ENCODE data around the gene AGR2.
"Not testable (repeated sequence)": the region's sequence is repeated elsewhere in the genome, so short reads cannot be mapped to it uniquely, and the experiment has no call there.

AGR2 gene

DNA sequence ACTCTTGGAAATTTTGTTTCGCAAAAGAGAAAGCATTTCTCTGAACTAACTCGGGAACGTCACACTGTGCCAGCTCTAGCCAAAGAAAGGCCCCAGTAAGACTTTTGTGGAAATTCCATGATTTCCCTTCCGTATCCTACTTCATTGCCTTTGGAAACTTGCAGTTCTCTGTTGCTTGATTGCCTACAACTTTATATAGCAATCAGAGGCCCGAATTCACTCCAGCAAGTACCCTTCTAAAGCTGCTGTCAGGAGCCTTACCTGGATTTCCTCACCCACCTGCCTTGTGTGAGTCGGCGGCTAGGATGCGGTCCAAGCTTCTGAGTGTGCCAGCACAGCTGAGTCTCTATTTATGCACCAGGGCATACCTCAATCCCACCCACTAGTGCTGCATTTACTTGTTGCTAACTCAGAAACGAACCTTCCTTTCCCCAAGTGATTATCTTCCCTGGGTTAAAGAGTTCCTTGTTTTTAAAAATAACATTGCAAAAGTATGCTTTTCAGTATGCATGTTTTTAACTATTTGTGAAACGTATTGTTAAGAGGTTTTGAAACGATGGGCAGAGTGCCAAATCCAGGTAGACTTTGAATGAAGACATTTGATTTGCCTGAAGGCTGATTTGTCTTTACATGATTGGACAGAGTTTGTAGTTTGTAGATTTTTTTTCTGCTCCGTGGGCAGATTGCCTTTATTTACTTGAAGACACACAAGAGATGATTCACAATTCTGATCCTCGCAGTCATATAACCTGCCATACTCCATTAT, at the start of gene AGR2:
AGR2 (minus strand) TSS at position 326 of the 766 bp plus-strand sequence. CDS start 3,203 bp downstream, outside the sequence.
- no peak for DNase-seq

DNA sequence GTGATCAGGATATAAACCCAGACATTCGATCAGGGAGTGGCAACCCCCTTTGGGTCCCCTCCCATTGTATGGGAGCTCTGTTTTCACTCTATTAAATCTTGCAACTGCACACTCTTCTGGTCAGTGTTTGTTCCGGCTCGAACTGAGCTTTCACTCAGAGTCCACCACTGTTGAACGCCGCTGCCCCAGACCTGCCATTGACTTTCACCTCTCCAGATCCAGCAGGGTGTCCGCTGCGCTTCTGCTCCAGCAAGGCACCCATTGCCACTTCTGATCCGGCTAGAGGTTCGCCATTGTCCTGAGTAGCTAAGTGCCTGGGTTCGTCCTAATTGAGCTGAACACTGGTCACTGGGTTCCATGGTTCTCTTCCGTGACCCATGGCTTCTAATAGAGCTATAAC, 48.4 kb upstream of the AGR2 start:
- not testable (repeated sequence) for DNase-seq

DNA sequence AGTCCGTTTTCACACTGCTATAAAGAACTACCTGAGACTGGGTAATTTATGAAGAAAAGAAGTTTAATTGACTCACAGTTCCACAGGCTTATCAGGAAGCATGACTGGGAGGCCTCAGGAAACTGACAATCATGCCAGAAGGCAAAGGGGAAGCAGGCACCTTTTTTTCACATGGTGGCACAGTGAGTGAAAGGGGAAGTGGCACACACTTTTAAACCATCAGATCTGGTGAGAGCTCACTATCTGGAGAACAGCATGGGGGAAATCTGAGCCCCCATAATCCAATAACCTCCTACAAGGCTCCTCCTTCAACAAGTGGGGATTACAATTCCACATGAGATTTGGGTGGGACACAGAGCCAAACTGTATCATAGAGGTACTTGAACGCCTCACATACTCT, 47.0 kb upstream of the AGR2 start:
- no peak for DNase-seq

DNA sequence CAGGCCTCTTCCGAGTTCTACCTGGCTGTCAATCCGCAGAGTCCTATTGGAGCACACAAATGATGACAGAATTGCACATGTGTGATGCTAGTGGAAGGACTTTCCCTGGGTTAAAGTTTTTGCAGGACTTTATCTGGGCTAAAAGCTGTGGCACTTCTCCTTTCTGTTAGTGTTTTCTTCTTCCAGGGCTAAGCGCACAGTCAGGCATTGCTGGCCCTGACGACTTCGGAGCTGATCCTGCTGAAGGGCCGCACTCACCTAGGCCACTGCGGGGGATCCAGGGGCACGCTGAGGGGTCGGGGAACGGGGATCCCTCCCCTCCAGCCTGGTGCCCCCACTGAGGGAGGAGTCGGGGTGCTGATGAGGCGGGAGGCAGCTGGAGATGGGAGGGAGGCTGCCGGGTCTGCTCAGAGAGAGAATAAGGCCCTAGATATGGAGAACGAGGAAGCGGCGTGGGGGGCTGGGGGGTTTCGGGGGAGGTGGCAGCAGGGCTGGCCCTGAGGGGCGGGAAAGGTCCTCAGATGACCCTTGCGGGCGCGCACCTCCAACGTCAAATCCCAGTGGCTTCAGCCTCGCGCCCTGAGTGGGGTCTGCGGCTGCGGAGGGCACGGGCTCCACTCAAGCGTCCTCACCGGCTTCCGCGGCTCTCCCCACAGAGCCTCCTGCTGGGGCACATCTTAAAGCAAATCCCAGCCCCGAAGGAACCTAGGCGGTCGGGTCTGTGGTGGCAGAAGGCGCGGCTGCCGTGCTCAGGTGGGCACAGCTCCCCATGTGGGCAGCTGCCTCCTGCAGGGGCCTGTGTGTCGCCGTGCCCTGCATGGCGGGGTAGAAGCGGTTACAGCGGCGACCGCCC, 46.0 kb upstream of the AGR2 start:
- no peak for DNase-seq

DNA sequence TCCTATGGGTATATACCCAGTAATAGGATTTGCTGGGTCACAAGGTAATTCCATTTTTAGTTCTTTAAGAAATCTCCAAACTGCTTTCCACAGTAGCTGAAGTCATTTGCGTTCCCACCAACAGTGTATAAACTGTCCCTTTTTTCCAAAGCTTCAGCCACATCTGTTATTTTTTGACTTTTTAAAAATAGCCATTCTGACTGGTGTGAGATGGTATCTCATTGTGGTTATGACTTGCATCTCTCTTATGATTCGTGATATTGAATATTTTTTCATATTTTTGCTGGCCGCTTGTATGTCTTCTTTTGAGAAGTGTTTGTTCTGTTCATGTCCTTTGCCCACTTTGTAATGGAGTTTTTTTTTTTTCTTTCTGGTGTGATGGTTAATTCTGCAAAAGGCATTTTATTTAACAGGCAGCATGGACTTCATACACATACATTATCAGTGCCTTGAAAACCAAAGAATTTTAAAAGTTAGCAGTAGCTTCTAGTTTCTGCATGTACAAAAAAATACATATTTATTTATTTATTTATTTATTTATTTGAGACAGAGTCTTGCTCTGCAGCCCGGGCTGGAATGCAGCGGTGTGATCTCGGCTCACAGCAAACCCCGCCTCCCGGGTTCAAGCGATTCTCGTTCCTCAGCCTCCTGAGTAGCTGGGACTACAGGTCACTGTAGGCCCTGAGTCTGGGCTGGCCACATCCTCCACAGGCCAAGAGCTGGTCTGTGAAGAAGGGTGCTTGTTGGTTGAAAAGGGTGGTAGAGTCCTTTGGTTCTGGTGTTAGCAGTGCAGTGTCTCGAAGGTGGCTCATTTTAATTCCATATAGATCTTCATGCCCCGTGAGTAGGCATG, 44.7 kb upstream of the AGR2 start:
- DNase-seq: no peak

DNA sequence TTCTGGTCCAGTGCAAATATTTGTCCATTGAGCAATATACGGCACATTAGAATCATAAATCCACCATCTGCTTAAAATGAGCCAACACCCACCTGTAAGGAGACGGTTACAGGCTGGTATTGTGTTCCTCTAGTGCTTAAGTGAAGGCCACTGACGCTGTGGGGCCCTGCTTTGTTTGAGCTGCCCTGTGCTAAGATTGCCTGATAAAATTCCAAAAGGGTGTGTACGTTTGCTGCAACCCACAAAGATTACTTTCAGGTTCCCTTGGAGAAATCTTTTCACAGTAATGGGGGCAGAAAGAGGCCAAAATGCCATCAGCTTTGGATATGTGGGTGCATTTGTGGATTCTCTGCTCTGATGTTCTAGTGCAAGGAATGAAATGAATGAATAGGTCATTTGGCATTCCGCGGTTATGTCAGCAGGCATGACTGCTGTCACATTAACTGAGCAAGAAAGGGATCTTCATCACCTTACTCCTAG, 42.6 kb upstream of the AGR2 start:
- no peak for DNase-seq

DNA sequence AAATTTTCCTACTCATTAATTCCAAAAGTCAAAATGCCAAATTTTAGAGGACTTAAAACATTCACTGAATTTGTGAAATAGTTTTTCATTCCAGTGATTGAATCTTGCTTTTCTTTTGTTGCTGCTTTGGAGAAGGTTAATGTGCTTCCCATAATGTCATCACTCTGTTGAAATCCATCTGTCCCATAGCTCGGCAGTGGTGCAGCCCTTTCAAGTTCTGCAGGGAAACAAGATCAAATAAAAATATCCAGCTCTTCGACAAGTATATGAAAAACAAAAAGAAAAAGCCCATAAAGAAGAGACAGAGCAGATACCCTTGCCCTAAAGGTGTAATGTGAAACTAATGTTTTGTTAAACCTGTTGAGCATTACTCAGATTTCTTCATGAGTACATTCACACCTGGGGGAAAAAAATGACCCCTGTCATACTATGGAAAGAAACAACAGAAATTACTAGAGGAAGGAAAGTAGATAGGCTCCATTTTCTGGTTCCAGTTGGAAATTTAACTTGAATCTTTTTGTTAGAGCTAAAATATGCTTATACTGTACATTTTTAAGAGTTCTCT, 41.9 kb upstream of the AGR2 start:
- DNase-seq: no peak

DNA sequence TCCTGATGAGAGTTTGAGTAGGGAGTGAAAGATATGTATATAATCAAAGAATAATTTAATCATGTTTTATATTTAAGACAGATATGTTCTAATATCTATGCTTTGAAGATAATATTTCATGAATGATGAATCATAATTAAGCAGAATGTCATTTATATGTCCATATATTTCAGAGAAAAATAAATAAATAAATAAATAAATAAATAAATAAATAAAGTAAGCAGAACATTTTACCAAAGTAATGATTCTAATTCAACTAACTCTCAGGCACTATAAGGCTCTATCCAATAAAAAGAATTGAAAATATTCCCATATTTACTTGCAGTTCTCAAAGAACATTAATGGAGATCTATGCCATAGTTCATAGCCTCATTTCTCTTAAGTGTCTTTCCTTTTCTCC, 40.9 kb upstream of the AGR2 start:
- no peak for DNase-seq

DNA sequence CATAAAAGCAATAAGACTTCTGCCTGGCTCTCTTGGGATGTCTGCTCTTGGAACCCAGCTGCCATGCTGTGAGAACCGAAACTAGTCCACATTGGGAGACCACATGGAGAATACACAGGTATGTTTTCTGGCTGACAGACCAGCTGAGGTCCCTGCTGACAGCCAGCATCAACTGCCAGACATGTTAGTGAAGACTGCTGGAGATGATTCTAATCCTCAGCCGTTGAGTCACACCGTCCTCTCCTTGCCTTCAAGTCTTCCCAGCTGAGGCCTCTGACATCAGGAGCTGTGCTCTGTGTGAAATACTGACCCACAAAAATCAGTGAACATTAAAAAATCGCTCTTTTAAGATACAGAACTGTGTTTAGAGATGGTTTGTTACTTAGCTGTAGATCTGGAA, 36.9 kb upstream of the AGR2 start:
- no peak for DNase-seq

DNA sequence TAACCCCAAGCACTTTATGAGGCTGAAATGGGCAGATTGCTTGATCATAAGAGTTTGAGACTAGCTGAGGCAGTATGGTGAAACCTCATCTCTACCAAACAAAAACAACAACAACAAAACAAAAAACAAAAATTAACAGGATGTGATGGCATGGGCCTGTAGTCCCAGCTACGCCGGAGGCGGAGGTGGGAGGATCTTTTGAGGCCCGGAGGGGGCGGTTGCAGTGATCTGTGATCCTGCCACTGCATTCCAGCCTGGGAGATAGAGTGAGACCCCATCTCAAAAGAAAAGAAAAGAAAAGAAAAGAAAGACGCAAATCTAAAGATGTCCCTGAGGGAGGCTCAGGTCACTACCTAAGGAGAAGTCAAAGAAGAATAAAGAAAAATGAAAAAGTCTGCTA, 35.3 kb upstream of the AGR2 start:
- DNase-seq: no peak

DNA sequence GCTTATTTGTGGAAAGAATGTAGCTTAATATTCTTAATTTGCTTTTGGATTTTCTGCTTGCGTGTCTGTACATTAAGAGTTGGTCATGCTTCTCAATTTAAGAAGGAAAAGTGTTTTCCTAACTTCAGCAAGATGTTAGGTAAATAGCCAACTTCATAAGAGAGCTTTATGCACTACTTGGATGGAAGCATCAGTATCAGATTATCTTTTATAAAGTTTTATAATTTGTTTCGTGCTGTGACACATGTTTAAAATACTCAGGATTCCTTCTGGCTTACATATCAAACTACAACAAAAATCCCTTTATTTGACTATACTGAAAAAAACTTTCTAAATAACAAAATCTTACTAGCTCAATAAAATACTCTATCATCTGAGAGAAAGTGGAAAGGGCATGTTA, 34.8 kb upstream of the AGR2 start:
- DNase-seq: no peak

DNA sequence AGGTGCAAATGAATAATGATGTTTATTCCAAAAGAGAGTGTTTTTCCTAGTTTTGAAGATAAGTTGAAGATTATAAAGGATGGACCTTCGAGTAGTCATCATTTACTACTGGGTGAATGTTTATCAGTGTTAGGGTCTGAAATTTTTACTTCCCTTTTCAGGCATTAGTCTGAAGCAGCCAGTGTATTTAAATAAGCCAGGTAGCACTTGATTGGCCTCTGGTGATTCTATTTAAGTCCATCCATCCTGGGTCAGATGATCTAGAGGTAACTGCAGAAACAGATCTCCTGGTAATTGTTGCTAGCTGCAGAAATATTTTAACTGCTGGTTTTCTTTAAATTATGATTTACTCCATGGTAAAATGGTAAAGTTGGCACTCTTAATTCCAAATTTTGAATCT, 34.1 kb upstream of the AGR2 start:
- no peak for DNase-seq

DNA sequence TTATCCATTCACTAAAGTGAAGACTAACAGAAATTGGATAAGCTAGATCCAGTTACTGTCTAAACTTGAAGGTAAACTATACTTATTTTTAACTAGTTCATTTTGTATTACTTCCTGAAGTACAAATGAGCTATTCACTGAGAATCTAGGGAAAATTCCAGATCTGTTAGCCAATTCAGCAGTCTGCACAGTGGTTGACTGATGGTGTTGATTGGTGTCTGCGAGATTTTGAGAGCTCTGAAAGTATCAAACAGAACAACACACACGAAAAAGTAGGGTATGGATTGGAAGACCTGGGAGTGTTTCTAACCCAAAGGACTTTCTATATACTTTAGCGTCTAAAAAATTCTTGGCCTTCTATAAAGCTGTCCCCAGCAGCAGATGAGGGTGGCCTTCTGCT, 33.6 kb upstream of the AGR2 start:
- DNase-seq: no peak

DNA sequence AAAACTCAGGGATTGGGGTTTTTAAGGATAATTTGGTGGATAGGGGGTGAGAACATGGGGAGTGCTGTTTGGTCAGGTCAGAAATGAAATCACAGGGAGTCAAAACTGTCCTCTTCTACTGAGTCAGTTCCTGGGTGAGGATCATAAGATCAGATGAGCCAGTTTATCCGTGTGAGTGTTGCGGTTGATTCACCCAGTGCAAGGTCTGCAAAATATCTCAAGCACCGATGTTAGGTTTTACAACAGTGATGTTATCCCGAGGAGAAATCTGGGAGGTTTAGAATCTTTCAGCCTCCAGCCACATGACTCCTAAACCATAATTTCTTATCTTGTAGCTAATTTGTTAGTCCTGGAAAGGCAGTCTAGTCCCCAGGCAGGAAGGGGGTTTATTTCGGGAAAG, 31.7 kb upstream of the AGR2 start:
- no peak for DNase-seq

DNA sequence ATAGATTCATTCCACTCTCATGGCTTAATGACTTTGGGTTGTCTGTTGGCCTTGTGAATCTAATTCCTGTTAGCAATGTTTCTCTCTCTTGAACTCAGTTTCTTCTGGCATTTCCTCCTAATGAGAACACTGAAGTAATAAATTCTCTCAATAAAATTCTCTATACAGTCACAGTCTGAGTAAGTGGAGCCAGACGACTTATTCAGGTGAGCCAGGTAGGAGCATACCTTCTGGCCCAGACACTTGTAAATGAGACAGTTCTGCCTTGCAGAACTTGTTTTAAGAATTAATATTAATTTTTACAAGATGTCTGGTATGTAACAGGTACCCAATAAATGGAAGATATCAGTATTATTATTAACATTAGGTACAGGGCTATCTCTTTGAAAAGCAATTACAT, 28.6 kb upstream of the AGR2 start:
- DNase-seq: no peak

DNA sequence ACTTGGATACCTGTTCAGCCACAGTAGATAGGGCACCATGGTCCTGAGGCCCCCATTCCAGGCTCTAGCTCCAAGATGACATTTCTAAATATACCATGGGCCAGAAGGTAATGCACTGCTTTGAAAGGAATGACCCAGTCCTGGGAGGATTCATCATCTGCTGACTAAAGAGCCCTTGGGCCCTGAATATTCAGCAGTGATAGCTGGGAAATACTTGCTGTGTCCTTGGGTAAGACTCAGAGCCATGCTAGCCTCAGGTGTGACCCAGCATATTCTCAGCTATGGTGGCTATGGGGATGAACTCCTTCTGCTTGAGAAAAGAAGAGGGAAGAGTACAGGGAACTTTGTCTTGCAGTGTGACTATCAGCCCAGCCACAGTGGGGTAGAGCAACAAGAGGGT, 21.3 kb upstream of the AGR2 start:
- DNase-seq: no peak

DNA sequence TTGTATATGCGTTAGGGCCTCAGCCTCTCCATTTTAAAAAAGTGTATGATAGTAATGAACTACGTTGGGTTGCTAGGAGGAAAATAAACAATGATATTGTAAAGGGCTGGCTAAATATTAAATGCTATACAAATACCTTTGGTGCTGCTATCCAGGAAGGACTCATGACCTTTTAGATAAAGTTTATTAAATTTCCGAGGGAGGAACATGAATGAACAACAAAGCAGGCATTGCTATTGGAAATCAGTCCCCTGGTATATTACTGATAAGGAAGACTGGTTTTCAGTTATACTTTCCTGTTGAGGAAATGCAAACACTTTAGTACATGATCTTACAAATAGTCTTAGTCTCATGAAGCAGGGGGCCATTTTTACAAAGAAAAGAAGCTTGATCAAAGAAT, 17.2 kb upstream of the AGR2 start:
- DNase-seq: no peak

DNA sequence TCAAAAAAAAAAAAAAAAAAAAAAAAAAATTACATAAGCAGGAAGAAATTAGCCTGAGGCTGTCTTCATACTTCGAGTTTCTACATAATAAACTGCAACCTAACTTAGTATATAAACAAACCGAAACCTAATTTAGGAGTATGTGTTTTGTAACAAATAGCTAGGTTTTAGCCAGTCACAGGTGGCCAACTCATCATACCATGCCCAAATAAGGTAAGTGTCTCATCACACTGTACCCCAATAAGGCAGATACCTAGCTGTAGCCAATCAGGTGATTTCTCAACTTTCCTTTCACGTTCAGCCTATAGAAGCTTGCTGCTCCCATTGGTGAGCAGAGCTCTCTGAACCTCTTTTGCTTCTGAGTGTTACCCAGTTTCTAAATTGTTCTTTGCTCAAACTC, 13.9 kb upstream of the AGR2 start:
- DNase-seq: no peak

DNA sequence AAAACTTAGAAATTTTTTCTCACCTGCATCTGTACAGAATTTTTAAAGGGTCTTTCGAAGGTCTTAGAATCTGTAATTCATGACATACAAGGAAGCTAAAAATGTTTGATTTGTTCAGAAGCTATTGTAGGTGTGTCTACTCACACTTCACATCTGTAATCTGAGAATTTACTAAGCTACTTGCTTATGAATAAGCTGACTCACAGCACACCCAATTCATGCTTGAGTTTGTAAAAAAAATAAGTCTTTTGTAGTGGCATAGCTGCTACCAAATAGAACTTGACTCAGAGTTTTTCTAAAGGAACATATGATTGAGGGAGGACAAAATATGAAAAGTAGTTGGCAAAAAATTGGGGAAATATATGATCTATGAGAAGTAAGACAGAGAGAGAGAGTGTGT, 12.7 kb upstream of the AGR2 start:
- DNase-seq: no peak

DNA sequence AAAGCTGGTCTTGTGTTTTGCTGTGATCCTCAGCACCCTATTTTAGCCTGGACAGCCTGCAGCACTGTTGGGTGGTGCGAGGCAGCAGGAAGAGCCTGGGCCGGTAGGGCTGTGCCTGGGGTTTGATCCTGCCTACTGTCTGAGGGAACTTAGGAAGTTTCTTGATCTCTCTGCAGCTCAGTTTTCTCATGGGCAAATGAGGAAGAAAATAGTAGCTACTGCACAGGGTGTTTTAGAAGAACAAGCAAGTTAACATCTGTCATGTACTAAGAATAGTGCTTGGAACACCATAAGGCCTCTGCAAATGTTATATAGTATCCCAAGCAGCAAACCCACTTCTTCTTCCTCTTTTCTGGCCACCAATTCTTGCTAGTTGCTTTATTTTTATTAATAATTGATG, 12.0 kb upstream of the AGR2 start:
- no peak for DNase-seq

DNA sequence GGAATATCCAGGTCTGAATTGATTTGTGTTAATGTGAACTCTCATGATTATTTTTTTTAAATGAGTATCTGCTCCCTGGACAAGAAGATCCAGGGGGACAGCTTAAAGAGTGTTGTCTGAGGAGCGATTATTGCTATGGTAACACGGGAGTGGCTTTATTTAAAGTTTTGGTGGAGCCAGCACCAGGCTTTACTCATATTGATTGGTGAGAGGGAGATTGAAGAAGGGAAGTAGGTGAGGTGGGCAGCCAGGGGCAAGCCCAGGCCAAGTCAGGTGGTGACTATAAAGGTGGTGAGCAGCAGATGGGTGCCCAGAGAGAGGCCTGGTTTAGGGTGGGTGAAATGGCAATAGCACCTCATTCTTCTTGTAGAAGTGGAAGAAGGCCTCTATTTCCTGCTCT, 10.2 kb upstream of the AGR2 start:
- no peak for DNase-seq

DNA sequence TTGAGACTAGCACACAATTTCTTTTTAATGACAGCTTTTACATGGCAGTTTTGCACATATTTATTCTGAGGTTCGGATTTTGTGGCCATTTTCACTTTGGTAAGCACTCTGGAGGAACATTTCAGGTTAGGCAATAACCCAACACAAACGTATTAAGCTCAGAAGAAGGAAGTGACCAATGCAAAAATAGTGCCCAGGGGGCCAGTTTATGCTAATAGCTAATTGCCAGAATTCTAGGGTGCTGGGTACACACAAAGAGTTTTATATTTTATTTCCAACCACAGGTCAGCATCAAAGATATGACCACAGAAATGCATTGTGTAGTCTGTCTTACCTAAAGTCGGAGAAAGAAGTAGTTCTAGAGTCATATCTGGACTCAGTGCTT, 8.4 kb upstream of the AGR2 start:
- no peak for DNase-seq
